Osteocyte (in vitro differentiated cells): Measurements from ENCODE around the gene NRG2. TPM values are rescaled to one million over a fixed set of nuclear protein-coding genes. Genes with fewer than 3 reads are reported as not detected.

Source experiments
- DNase-seq: peaks from one replicate; pipeline ENCODE4 v3.0.0; 2021; ENCODE audit warnings: mixed read lengths; ENCODE audit not compliant: unreplicated experiment; ENCODE audit errors: extremely low spot score
- H3K27ac Mint-ChIP-seq: one replicate; pipeline ENCODE4 v1.8.0; 2021; ENCODE audit warnings: mild to moderate bottlenecking, mixed read lengths; ENCODE audit not compliant: unreplicated experiment
- H3K27me3 Mint-ChIP-seq: one replicate; pipeline ENCODE4 v1.8.0; 2021; ENCODE audit warnings: mixed read lengths; ENCODE audit not compliant: unreplicated experiment
- H3K36me3 Mint-ChIP-seq: one replicate; pipeline ENCODE4 v1.8.0; 2021; ENCODE audit warnings: mixed read lengths; ENCODE audit not compliant: unreplicated experiment
- H3K4me1 Mint-ChIP-seq: one replicate; pipeline ENCODE4 v1.8.0; 2021; ENCODE audit warnings: mixed read lengths; ENCODE audit not compliant: unreplicated experiment
- H3K4me3 Mint-ChIP-seq: one replicate; pipeline ENCODE4 v1.8.0; 2021; ENCODE audit warnings: mild to moderate bottlenecking, moderate library complexity, mixed read lengths; ENCODE audit not compliant: unreplicated experiment
- H3K9me3 Mint-ChIP-seq: one replicate; pipeline ENCODE4 v1.8.0; 2021; ENCODE audit warnings: mixed read lengths; ENCODE audit not compliant: unreplicated experiment
- total RNA-seq: library from RNA; stranded (reverse); gene quantifications from 2 replicates; pipeline ENCODE4 v1.2.1, GENCODE V29; 2021
- TF ChIP-seq, protein P1 (sequence below): fragments of 200-600 bp; sonication (generic); IDR thresholded peaks from 2 replicates; pipeline ENCODE4 v1.5.0; 2021; ENCODE audit warnings: antibody characterized with exemption, mild to moderate bottlenecking, moderate library complexity

Gene NRG2
- total RNA-seq, 1 donor from 2014 or later = 0.86 TPM

DNA sequence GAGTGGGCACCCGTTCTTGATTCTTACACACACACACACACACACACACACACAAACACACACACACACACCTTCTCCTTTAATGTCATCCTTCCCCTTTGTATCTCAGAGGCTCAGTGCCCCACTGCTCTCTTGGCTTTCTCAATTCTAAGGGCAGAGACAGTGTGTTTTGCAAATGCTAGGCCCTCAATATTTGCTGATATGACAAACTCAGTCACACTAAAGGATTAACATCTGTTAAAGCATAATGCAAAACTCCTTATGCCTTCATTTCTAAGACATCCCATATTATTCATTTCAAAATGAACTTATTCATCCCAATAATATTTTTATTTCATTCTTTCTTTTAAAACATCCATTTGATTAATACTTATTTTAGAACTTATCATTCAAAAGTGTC is 8.9 kb upstream of the NRG2 start:
- H3K27ac Mint-ChIP-seq = no peak overlapping the region
- no peaks in the 10 kb centered on the region for H3K9me3 Mint-ChIP-seq
- DNase-seq = no peak
- peaks cover 41% of the 10 kb centered on the region for H3K27me3 Mint-ChIP-seq
- no peaks in the 10 kb centered on the region for H3K36me3 Mint-ChIP-seq
- no peak overlapping the region for H3K4me3 Mint-ChIP-seq
- TF ChIP-seq, protein P1, sequence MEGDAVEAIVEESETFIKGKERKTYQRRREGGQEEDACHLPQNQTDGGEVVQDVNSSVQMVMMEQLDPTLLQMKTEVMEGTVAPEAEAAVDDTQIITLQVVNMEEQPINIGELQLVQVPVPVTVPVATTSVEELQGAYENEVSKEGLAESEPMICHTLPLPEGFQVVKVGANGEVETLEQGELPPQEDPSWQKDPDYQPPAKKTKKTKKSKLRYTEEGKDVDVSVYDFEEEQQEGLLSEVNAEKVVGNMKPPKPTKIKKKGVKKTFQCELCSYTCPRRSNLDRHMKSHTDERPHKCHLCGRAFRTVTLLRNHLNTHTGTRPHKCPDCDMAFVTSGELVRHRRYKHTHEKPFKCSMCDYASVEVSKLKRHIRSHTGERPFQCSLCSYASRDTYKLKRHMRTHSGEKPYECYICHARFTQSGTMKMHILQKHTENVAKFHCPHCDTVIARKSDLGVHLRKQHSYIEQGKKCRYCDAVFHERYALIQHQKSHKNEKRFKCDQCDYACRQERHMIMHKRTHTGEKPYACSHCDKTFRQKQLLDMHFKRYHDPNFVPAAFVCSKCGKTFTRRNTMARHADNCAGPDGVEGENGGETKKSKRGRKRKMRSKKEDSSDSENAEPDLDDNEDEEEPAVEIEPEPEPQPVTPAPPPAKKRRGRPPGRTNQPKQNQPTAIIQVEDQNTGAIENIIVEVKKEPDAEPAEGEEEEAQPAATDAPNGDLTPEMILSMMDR = no peak
- H3K4me1 Mint-ChIP-seq = no peaks in the 10 kb centered on the region

DNA sequence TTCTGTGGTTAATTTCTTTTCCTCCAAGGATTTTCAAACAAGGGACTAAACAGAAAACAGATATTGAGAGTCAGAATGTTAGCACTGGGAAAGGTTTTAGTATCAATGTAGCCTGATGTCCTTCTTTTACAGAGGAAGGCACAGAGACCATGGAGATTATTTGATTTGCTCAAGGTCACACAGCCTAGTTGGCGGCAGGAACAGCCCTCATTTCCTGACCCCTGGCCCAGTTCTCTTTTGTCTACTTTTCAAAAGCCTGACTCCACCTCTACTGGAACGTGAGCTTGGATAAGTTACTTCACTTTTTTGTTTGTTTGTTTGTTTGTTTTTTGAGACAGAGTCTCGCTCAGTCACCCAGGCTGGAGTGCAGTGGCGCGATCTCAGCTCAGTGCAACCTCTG is 6.6 kb upstream of the NRG2 start:
- no peaks in the 10 kb centered on the region for H3K4me1 Mint-ChIP-seq
- H3K4me3 Mint-ChIP-seq = no peak overlapping the region
- TF ChIP-seq, protein P1 = no peak
- H3K27me3 Mint-ChIP-seq = peaks cover 50% of the 10 kb centered on the region
- no peaks in the 10 kb centered on the region for H3K36me3 Mint-ChIP-seq
- no peak for DNase-seq
- H3K27ac Mint-ChIP-seq = no peak overlapping the region
- H3K9me3 Mint-ChIP-seq = no peaks in the 10 kb centered on the region

DNA sequence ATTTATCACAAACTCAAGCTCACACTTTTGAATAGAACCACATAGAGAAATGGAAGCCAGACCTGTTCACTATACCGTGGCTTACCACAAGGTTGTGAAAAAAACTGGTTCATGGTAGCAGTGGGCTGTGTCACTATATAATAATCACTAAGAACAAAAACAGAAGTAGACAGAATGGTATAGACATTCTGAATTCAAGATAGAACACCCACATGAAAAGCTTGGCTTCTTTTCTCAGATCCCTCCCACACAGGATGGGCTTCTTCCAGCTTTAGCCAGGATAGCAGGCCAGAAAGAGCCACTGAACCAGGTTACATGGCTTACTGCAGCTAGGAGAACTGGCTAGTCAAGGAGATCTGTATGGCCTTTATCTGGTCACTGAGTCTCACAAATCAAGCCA is 6.1 kb upstream of the NRG2 start:
- H3K27ac Mint-ChIP-seq = no peak overlapping the region
- no peaks in the 10 kb centered on the region for H3K9me3 Mint-ChIP-seq
- TF ChIP-seq, protein P1 = no peak
- no peaks in the 10 kb centered on the region for H3K4me1 Mint-ChIP-seq
- DNase-seq = no peak
- H3K36me3 Mint-ChIP-seq = no peaks in the 10 kb centered on the region
- H3K4me3 Mint-ChIP-seq = no peak overlapping the region
- H3K27me3 Mint-ChIP-seq = peaks cover 55% of the 10 kb centered on the region

DNA sequence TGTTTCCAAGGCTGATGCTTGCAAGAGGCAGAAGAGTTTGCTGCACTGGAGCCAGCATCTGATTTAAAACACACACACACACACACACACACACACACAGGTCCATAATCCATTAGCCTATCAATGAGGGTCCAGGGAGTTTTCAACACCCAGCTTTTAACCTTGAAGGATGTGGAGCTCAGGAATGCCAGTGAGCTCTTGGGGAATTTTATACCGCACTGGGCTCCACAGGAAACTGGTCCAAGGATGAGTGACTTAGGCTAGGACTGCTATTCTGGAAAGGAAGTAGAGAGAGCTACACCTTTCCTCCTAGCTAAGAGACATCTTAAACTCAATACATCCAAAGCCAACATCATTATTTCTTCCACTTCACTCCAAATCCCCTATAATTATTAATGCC is 942 bp upstream of the NRG2 start:
- peaks cover 38% of the 10 kb centered on the region for H3K27me3 Mint-ChIP-seq
- H3K27ac Mint-ChIP-seq = no peak overlapping the region
- peak overlapping the region; percentile 74 for H3K4me3 Mint-ChIP-seq
- no peaks in the 10 kb centered on the region for H3K9me3 Mint-ChIP-seq
- no peaks in the 10 kb centered on the region for H3K36me3 Mint-ChIP-seq
- H3K4me1 Mint-ChIP-seq = peaks cover 26% of the 10 kb centered on the region
- DNase-seq = no peak
- TF ChIP-seq, protein P1 = no peak

DNA sequence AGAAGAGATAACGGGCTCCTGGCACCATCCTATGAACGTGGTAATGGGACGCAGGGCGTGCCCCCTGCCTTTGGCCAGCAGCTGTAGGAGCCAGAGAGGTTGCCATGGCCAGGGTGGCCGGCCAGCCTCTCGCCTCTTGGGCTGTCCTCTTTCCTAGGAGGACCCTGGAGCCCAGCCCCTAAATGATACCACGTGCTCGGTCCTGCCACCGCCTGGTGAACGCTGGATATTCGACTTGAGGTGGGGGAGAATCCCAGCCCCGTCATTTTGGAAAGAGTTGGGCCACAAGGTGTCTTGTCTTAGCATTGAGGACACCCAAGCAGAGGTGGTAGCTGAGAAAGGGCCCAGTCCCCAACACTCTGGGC is 391 bp upstream of the NRG2 start:
- H3K36me3 Mint-ChIP-seq = no peaks in the 10 kb centered on the region
- peaks cover 32% of the 10 kb centered on the region for H3K27me3 Mint-ChIP-seq
- H3K4me1 Mint-ChIP-seq = peaks cover 31% of the 10 kb centered on the region
- TF ChIP-seq, protein P1 = no peak
- H3K9me3 Mint-ChIP-seq = no peaks in the 10 kb centered on the region
- no peak for DNase-seq
- H3K27ac Mint-ChIP-seq = no peak overlapping the region
- H3K4me3 Mint-ChIP-seq = peak overlapping the region; percentile 74
